Mesodermal cell (in vitro differentiated cells): Measurements from ENCODE around the gene PITRM1. TPM values are rescaled to one million over a fixed set of nuclear protein-coding genes. Genes with fewer than 3 reads are reported as not detected.
"Not testable (repeated sequence)": the region's sequence is repeated elsewhere in the genome, so short reads cannot be mapped to it uniquely, and the experiment has no call there.

Experiments
- H3K27ac ChIP-seq: 2 replicates; pipeline ENCODE4 v1.7.0; 2013; ENCODE audit warnings: mild to moderate bottlenecking, low read depth, low read length, moderate library complexity; ENCODE audit not compliant: severe bottlenecking
- H3K36me3 ChIP-seq: 2 replicates; pipeline ENCODE4 v1.7.1; 2013; ENCODE audit warnings: mild to moderate bottlenecking, low read length, moderate library complexity; ENCODE audit not compliant: control insufficient read depth, insufficient read depth
- H3K4me1 ChIP-seq: one replicate; pipeline ENCODE4 v1.7.1; 2013; ENCODE audit warnings: mild to moderate bottlenecking, low read length; ENCODE audit not compliant: insufficient read depth, control insufficient read depth, poor library complexity, severe bottlenecking
- H3K4me3 ChIP-seq: 2 replicates; pipeline ENCODE4 v1.7.0; 2013; ENCODE audit warnings: low read length, control low read depth, mild to moderate bottlenecking; ENCODE audit not compliant: insufficient read depth, poor library complexity, severe bottlenecking; ENCODE audit errors: extremely low read depth
- H3K9me3 ChIP-seq: 2 replicates; pipeline ENCODE4 v1.7.1; 2013; ENCODE audit warnings: mild to moderate bottlenecking, low read length, moderate library complexity; ENCODE audit not compliant: control insufficient read depth
- WGBS, 2 experiments: methylation state at CpG; one replicate each; pipeline ENCODE4 v1.1.5; 2013; ENCODE audit warnings: missing lambda C conversion rate in 2 of 2; ENCODE audit not compliant: insufficient coverage in 2 of 2; 5-methylcytosine and 5-hydroxymethylcytosine counted together
- polyA plus RNA-seq, 2 experiments: library from polyadenylated mRNA; stranded (reverse); fragments of 50-300 nt; gene quantifications; one replicate each; pipeline ENCODE4 v1.2.3, GENCODE V29; 2013

Gene PITRM1
- 49.5 TPM for polyA plus RNA-seq (2013, experiment 1 of 2)
- polyA plus RNA-seq (2013, experiment 2 of 2): 49.9 TPM

GRCh38 chr10:3172446-3173170 is at the start of gene PITRM1:
Gene PITRM1 (minus strand): TSS chr10:3172782. CDS start chr10:3172772, 10 bp downstream.
- H3K4me3 ChIP-seq: peak within 1 kb of the TSS; percentile 81
- 0 to 1% methylated on average over 28 to 46 of the region's 73 CpGs for WGBS, 2 experiments
- H3K27ac ChIP-seq: peak within 1 kb of the TSS; percentile 69

GRCh38 chr10:3222068-3222467 is 49.5 kb upstream of the PITRM1 start:
- peaks cover 7% of the 10 kb centered on the region for H3K9me3 ChIP-seq
- no peak overlapping the region for H3K27ac ChIP-seq
- peaks cover 53% of the 10 kb centered on the region for H3K4me1 ChIP-seq
- no peak overlapping the region for H3K4me3 ChIP-seq
- WGBS, 2 experiments: 75 to 90% methylated on average over 6 to 9 of the region's 10 CpGs
- H3K36me3 ChIP-seq: no peaks in the 10 kb centered on the region

More at GRCh38 chr10:3172446-3173170, at the start of gene PITRM1:
- Histone ChIP-seq H3K4me1 (no peaks in the 10 kb centered on the region), H3K36me3 (peaks cover 31% of the 10 kb centered on the region), H3K9me3 (peaks cover under 1% of the 10 kb centered on the region)

- H3K4me3 ChIP-seq, H3K36me3 ChIP-seq, H3K27ac ChIP-seq, H3K9me3 ChIP-seq: not testable (repeated sequence)
- WGBS, 2 experiments: no CpG with 5 or more reads among the region's 2 CpGs
- peaks cover 49% of the 10 kb centered on the region for H3K4me1 ChIP-seq
These were observed 49.0 kb upstream of the PITRM1 start for GRCh38 chr10:3221601-3222000.

- no peaks in the 10 kb centered on the region for H3K36me3 ChIP-seq
- peaks cover 7% of the 10 kb centered on the region for H3K9me3 ChIP-seq
- H3K4me3 ChIP-seq: no peak overlapping the region
- H3K4me1 ChIP-seq: peaks cover 42% of the 10 kb centered on the region
- no peak overlapping the region for H3K27ac ChIP-seq
These were observed 48.3 kb upstream of the PITRM1 start for GRCh38 chr10:3220853-3221252.

- 82 to 88% methylated on average over 4 to 5 of the region's 5 CpGs for WGBS, 2 experiments
- H3K4me1 ChIP-seq: peaks cover 35% of the 10 kb centered on the region
- H3K36me3 ChIP-seq, H3K27ac ChIP-seq, H3K9me3 ChIP-seq, H3K4me3 ChIP-seq: not testable (repeated sequence)
These were observed 46.5 kb upstream of the PITRM1 start for GRCh38 chr10:3219021-3219628.

- WGBS, 2 experiments: 89 to 90% methylated on average over 8 to 9 of the region's 12 CpGs
- Histone ChIP-seq H3K4me1 (peaks cover 27% of the 10 kb centered on the region), H3K9me3 (peaks cover 7% of the 10 kb centered on the region), H3K4me3 (no peak overlapping the region), H3K36me3 (no peaks in the 10 kb centered on the region), H3K27ac (no peak overlapping the region)
These were observed 45.3 kb upstream of the PITRM1 start for GRCh38 chr10:3217853-3218252.

GRCh38 chr10:3217301-3217700 is 44.7 kb upstream of the PITRM1 start:
- no CpG with 5 or more reads among the region's 2 CpGs for WGBS, 2 experiments

GRCh38 chr10:3215153-3215775 is 42.7 kb upstream of the PITRM1 start:
- peaks cover 9% of the 10 kb centered on the region for H3K4me1 ChIP-seq
- 85 to 88% methylated on average over 13 to 14 of the region's 14 CpGs for WGBS, 2 experiments
- no peak overlapping the region for H3K27ac ChIP-seq
- H3K9me3 ChIP-seq: no peaks in the 10 kb centered on the region
- H3K36me3 ChIP-seq: no peaks in the 10 kb centered on the region
- no peak overlapping the region for H3K4me3 ChIP-seq

More at GRCh38 chr10:3217301-3217700, 44.7 kb upstream of the PITRM1 start:
- Histone ChIP-seq H3K9me3 (peaks cover 7% of the 10 kb centered on the region), H3K27ac (peak overlapping the region; percentile 23), H3K4me1 (peaks cover 21% of the 10 kb centered on the region), H3K4me3 (no peak overlapping the region), H3K36me3 (no peaks in the 10 kb centered on the region)

DNA sequence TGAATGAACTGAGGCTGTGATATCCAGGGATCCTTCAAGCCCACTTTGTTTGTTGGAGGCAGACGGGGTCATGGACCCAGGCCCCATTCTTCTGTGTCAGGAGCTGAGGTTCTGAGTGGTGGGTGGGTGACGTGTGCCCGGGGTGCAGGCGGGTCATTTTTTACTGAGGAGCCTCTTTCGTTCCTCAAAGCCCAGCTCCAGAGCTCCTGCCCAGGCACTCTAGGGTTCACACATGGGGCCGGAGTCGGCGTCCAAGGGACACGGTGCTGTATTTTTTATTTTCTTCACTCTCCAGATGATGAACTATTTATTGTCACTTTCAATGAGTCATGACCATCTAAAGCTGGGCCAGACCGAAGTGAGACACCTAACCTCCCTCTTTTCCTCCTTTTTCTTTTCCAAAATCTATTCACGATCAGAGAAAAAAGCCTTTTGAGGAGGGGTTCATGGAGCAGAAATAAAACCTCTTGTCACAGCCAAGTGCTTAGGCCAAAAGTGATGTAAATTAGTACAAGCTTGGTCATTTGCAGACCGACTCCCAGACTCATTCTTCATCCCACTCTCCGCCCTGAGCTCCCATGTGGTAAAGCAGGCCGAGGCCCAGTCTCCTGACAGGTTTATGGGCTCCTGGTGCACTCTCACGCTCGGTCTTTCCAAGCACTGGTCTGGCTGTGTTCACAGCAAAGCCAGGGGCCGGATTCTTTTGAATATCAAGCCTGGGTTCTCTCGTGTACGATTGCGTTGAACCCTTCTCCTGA is 41.4 kb upstream of the PITRM1 start:
- 94 to 96% methylated on average over 14 to 17 of the region's 20 CpGs for WGBS, 2 experiments
- Histone ChIP-seq H3K27ac (no peak overlapping the region), H3K36me3 (no peaks in the 10 kb centered on the region), H3K4me1 (peaks cover 9% of the 10 kb centered on the region), H3K9me3 (no peaks in the 10 kb centered on the region), H3K4me3 (no peak overlapping the region)

DNA sequence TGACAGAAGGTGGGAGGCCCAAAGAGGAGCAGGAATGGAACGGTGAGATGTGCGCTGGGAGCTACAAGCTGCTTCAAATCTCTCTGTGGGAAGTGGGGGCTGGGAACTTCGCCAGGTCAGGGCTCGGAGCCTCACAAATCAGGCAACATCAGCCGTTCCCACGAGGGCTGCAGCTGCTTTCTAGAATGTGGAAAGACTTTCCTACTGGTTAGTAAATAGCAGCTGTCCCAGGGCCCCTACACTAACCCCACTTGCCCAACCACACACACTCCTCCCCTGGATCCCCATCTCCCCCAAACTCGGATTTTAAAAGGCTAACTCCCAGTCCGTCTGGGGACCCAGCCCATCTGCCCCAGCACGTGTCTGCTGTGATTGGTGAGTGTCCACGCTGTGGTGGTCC is 40.6 kb upstream of the PITRM1 start:
- no peaks in the 10 kb centered on the region for H3K36me3 ChIP-seq
- no peak overlapping the region for H3K27ac ChIP-seq
- H3K9me3 ChIP-seq: no peaks in the 10 kb centered on the region
- WGBS, 2 experiments: 80 to 81% methylated on average over 9 of the region's 10 CpGs
- H3K4me3 ChIP-seq: no peak overlapping the region
- peaks cover 9% of the 10 kb centered on the region for H3K4me1 ChIP-seq
